Stimulated activated CD4-positive, alpha-beta T cell treated with anti-CD3 and anti-CD28 coated beads, Interleukin-1b, Interleukin-23, amount 100 ng/mL, for 1 hour (primary cell): ENCODE data around the gene GALNT10.

ENCODE experiments used
- DNase-seq, 2 donors: peaks; one replicate each; pipeline ENCODE4 v3.0.0-alpha.2; 2020; ENCODE audit warnings: low read depth in 2 of 2

The GALNT10 gene

DNA sequence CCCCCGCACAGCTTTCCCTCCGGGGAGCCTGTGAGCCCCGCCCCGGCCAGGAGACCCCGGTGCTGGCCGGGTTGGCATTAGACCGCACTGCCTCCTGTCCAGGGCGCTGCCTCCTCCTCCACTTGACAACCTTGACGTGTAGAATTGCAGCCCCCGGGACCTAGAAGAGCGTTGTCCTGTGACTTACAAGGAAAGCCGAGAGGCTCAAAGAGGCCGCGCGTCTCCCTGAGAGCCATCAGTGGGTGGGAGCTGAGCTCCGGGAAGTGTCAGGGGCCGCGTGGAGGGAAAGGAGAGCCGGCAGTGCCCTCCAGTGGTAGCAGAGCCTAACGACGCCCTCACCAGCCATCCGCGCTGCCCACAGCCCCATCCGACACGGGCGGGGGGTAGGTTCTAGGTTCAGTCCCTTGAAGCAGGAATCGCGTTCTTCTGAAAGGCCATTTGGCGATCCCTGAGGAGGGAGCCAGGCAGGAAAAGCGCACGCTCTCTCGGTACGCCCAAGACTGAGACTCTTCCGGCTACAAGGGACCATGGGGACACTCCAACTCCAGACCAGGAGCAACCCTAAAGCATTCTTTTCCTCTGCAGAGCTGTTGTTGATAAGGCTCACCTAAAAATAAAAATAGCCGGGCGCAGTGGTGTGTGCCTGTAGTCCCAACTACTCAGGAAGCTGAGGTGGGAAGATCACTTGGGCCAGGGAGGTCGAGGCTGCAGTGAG lies 214.7 kb downstream of the GALNT10 start:
- DNase-seq: peak; percentile 24 to 56

DNA sequence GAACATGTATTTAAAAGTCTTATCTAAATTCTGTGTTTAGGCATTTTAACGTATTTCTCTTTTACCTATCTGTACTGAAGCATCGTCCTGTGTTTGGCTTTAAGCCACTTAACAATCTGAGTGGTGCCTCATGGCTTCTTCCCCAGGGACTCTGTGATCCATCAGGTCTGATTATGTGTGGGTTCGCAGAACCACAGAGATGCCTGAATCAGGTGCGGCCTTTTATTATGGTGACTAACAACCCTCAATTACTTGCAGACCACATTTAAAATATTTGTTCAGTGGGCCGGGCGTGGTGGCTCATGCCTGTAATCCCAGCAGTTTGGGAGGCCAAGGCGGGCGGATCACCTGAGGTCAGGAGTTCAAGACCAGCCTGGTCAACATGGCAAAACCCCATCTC lies 215.7 kb downstream of the GALNT10 start:
- no peak for DNase-seq

DNA sequence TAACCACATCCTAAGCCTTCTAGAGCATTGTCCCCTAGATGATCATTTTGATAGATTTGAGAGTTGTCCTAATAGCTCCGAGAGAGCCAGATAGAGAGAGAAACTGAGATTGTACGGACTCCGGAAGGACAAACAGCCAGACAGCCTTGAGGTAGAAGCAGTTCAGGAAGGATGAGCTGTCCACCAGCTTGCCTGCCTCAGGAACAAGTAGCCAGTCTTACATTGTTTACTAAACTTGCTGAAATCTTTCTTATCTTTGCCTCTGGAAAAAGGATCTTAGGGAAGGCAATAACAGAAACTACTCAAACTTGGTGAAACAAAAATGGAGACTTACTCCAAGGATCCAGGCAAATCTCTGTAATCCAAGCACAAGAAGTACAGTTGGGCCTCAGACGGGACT lies 216.3 kb downstream of the GALNT10 start:
- DNase-seq: no peak

DNA sequence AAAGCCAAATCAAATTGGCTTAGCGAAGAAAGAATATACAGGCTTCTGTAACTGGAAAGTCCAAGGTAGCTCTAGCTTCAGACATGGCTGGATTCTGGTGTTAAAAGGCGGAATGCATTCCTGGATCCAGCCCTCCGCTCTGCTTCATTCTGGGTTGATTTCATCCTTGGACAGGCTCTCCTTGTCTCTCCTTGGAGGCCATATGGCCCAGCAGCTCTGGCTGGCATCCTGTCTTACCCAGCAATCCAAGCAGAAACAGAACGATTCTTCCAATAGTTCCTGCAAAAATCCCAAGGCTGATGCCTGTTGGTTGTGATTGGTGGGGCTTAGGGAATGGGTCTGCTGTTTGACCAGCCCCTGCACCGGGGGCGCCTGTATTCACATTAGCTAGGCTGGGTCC lies 218.3 kb downstream of the GALNT10 start:
- no peak for DNase-seq

DNA sequence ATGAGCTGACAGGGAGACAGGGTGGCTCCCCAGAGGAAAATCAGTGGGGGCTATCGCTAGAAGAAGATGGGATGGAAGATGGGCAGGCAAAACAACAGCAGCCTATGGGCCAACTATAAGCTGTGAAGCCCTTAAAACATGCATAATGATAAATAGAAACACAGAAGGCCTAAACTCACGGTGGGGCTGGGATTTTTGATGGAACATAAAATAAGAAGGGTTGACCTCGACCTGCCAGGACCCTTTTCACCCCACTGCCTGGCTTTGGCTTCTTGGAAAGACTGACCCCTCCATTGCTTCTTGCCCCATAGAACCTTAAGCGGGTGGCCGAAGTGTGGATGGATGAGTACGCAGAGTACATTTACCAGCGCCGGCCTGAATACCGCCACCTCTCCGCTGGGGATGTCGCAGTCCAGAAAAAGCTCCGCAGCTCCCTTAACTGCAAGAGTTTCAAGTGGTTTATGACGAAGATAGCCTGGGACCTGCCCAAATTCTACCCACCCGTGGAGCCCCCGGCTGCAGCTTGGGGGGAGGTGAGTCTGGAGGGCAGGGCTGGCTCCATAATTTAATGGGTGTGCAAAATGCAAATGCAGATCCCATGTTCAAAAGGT lies 218.8 kb downstream of the GALNT10 start:
- no peak for DNase-seq

DNA sequence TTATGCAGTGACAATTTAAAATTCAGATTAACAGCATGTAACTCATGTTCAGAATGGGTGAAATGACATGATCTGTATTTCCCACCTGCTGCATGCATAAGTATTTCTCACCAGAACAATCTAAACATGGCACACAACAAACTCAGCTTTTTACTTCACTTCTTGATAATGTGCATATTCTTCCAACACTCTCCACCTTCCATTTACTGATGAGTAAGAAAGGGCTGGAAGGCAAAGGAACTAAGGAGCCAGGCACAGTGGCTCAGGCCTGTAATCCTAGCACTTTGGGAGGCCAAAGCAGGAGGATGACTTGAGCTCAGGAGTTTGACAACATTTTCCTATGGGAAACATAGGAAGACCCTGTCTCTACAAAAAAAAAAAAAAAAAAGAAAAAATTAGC lies 219.5 kb downstream of the GALNT10 start:
- no peak for DNase-seq

DNA sequence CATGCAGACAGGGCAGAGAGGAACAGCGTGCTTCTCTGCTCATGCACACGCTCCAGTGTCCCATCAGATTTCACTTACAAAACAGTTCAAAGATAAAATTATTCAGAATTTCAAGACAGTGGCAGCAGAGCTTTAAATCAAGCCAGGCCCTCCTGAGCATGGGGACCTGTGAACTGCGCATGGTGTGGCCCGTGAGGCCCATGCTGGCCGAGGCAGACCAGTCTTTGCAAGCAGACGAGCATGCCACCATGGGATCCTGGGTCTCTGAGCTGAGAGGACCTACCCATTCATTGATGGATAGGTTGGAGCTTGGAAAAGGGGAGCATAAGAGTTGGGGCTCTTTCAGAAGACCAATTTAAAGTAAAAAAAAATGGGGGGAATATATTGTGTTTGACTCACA lies 220.3 kb downstream of the GALNT10 start:
- no peak for DNase-seq

DNA sequence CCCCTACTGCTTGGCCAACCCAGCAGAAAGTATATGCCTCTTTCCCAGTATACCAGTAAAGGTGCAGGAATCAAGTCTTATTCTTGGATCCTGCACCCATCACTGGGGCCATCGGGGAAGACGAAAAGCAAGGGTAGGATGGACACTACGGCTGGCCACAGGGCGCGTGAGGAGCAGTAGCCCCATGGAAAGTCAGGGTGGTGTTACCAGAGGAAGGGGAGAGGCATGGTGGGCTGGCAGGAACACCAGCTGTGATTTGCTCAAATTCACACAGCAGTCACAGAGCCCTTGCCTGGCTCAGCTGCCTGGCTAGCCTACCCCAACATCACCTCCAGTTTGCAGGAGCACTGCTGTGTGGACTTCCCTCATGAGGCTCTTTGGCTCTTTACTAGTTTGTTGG lies 220.8 kb downstream of the GALNT10 start:
- no peak for DNase-seq

DNA sequence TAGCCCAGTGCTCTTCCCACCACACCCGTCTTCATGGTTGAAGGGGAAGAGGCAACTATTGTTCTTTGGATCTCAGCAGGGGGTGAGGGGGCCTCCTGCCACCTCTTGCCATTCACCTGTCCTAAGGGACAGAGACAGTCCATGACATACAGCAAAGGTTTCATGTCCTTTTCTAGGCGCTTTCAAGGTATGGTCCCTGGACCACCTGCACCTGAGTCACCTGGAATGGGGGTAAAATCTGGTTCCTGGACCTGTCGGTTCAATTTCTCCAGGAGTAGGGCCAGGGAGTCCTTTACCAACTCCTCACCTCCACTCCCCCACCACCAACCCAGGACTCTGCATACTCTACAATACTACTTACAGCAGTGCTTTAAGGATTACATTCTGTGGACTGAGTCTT lies 221.8 kb downstream of the GALNT10 start:
- no peak for DNase-seq

DNA sequence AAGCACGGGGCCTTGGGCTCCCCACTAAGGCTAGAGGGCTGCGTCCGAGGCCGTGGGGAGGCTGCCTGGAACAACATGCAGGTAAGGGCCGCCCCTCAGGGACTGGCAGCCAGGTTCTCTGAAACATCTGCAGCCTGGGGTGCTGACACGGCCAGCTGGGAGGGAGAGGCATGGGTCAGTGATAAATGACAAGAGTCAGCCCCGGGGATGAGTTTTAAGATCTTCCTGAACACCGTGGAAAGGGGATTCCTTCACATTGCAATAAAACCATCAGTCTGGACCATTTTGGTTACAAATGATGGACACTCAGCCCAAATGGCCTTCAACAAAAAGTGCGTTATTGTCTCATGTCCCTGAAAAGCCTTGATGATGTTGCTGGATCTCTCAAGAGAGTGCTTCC lies 222.4 kb downstream of the GALNT10 start:
- no peak for DNase-seq

DNA sequence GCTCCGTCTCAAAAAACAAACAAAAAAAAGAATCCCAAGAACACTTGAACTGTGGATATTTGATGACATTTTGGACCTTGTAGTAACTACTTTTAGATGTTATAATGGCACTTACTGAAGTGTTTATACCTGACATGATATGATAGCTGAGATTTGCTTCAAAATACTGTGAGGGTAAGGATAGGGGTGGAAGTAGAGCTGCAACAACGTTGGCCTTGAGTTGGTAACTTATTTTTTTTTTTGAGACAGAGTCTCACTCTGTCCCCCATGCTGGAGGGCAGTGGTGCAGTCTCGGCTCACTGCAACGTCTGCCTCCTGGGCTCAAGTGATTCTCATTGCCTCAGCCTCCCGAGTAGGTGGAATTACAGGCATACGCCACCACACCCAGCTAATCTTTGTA lies 224.6 kb downstream of the GALNT10 start:
- no peak for DNase-seq

DNA sequence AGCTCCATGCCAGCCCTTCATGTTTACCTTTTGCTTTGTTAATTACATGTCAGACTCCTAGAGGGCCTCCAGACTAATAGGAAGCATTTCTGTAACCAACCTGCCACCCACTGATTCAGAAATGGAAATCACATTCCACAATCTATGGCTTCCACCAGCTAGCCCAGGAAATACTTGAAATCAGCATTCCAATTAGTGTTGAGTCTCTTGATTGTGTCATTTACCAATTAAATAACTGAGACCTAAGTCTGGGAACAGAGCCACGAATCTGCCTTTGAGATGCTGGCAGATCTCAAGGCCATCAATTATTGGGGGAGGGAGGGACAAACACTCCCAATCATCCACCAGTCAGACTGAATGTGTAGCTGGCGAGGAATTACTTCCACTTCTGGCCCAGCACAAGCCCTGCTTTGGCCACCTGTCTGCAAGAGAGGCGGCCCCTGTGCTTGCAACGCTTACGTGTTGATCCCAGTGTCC lies 227.8 kb downstream of the GALNT10 start:
- no peak for DNase-seq

DNA sequence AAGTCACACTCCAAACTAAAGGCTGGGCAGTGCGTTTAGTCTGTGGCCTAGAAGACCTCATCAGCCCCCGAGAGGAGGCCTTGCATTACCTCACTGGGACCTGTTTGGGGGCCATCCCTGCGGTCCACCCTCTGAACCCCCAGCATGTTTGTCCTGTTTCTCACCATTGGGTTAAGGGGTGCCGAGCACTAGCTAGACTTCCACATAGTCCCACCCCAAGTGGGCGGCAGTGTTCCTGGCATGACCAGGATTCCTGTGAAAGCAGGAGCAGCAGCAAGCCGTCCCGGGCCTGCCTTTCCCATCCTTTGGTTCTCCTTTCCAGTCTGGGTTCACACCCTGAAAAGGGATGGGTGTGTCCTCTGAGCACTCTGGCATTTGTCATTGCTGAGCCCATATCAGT lies 228.7 kb downstream of the GALNT10 start:
- no peak for DNase-seq

DNA sequence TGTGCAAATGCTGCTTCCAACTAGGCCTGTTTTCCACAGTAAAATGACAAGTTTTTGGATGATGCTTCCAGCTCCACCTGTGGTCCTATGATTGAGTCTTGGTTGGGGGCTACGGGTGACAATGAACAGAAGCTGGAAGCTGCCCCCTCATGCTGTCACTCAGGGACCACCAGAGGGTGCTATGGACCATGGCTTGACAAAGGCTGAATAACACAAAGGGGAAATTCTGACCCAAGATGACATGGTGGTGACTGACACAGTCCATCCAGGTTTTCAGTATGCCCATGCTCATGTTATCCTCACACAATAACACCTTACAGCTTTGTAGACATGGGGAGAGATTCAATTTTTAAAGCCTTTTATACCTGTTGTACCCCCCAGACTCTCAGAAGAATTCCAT lies 231.3 kb downstream of the GALNT10 start:
- no peak for DNase-seq

DNA sequence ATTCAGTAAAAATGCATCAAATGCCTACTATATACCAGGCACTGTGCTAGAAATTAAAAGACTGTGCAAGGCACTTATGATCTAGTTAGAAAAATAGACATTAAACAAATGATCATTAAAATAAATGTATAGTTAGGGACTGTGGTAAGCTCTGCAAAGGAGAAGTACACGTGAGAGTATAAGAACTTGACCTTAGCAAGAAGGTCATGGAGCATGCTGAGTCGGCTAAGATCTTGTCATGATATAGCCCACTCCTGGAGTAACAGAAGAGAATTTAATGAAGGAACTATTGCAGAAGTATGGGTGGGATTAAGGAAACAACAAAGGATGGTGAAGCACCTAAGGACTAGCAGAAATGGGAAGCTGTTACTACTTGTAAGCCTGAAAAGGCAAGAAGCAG lies 231.8 kb downstream of the GALNT10 start:
- no peak for DNase-seq

DNA sequence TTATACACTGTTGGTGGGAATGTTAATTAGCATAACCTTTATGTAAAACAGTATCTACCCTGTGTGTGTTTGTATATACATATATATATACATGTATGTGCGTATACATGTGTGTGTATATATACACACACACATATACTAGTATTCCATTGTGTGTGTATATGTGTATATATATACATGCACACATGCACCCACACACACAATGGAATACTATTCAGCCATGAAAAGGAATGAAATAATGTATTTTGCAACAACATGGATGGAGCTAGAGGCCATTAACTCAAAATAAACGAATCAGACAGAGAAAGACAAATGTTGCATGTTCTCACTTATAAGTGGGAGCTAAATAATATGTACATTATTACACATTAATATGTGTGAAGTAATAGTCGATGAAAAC lies 237.7 kb downstream of the GALNT10 start:
- no peak for DNase-seq

DNA sequence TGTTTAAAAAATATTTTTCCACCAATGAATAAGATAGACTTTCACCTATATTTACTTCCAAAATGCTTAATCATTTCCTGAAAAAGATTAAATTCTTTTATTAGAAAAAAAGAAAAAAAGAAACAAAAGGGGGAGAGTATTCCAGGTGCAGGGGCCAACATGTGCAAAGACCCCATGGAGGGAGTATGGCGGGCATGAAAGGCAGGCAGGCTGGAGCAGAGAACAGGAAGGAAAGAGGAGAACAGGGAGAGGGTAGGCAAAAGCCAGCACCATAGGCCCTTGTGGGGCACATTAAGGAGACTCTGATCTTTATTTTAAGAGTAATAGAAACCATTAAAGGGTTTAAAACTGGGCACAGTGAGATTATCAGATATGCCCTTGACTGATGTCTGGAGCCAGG lies 238.8 kb downstream of the GALNT10 start:
- no peak for DNase-seq

DNA sequence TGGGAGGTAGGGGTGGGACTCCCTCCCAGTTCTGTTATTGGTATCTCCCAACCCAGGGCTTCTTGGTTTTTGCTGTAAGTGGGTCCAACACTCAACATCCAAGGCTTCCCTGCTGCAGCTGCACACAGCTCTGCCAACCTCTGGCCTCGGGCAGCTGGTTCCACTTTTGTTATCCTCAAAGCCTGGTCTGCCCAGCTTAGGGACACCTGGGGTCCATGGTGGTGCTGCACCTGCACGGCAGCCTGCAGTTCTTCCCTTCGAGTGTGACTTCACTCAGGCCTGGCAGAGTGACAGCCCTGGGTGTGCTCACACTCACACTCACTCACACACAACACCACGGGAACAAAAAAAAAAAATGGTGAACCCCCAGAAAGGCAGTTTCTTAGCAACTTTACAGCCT lies 239.9 kb downstream of the GALNT10 start:
- no peak for DNase-seq

DNA sequence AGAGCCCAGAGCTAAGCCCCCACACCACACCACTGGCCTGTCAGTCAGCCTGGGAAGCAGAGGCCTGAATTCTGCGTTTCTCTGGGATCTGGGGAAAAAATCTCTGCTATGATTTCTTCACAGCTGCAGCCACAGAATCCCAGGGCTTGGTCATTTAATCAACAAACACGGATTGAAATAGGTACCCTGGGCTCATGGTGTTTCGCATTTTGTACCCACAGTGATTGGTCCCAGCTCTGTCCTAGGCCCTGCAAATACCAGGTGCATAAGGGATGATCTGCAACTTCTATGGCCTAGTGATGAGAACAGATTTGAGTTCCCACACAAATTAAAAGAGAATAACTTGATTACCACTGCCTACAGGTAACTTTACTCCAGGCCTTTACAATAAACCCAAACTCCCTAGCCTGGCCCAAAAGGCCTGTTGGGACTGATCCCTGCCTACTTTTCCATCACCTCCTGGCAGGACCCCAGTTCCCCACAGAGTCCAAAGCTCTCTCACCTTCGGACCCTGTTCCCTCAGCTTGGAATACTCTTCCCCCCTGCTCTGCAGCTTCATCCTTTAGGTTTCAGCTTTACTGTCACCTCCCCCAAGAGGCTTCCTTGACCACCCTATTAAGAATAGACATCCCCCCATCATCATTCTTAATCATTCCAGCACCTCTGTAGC lies 240.6 kb downstream of the GALNT10 start:
- no peak for DNase-seq

DNA sequence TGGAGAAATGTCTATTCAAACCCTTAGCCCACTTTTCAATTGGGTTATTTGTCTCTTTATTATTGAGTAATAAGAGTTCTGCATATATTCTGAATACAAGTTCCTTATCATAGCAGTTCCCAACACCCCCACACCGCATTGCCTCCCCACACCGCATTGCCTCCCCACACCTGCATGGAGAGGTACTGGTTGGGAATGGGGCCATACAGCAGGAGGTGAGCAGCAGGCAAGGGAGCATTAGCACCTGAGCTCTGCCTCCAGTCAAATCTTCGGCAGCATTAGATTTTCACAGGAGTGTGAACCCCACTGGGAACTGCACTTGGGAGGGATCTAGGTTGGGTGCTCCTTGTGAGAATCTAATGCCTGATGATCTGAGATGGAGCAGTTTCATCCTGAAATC lies 244.7 kb downstream of the GALNT10 start:
- no peak for DNase-seq

DNA sequence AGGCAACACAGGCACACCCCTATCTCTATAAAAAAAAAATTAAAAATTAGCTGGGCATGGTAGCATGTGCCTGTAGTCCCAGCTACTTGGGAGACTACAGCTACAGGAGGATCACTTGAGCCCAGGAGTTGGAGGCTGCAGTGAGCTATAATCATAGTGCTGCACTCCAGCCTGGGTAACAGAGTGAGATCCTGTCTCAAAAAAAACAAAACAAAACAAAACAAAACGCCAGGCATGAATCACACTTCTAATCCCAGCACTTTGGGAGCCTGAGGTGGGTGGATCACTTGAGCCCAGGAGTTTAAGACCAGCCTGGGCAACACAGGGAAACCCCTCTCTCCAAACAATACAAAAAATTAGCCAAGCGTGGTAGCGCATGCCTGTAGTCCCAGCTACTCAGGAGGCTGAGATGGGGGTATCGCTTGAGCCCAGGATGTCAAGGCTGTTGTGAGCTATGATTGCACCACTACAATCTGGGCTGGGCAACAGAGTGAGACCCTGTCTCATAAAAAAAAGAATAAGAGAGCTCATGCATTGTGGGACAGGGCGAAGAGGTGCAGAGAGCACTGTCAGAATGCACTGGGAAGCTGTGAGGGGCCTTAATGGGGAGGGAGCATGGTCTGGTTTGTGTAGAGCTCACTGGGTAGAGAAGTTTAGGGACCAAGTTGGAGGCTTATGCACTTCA lies 246.9 kb downstream of the GALNT10 start:
- DNase-seq: no peak

DNA sequence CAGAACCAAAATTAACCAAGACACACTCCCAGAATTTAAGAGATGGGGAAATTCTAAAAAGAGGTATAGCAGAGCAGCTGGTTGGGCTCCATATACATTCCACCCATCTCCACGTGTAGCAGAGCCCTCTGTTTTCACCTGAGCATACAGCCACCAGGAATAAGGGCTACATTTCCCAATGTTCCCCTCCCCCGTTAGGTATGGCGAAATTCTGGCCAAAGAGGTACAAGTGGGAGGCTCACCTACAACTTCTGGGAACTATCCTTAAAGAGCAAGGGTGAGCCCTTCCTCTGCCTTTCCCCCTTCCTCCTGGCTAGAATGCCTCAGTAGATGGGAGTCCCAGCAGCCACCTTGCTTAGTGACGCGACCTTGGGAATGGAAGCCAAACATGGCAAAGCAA lies 250.0 kb downstream of the GALNT10 start:
- no peak for DNase-seq

DNA sequence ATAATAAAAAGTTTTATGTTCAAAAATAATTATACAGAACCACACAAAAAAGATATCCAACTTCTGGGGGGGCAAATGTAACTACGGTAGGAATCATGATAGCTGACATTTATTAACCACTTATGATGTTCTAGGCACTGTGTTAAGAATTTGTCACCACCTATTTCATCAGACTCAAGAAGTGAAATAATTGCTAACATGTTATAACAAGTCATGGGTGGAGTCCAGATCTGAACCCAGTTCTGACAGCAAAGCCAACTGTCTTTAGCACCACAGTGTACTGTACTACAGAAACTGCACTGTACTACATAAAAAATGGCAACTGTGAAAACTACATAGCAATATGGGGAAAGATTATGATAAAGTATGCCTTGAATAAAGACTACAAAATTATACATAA lies 252.3 kb downstream of the GALNT10 start:
- DNase-seq: no peak
